Measurements from ENCODE around the gene CEP350. TPM values are rescaled to one million over a fixed set of nuclear protein-coding genes. Genes with fewer than 3 reads are reported as not detected.
"Not testable (repeated sequence)": the region's sequence is repeated elsewhere in the genome, so short reads cannot be mapped to it uniquely, and the experiment has no call there.

Gene CEP350
- total RNA-seq, 2 donors from 2014 or later: 70.0 to 72.6 TPM

GRCh38 chr1:179955731-179956130, 1.1 kb downstream of the CEP350 start:
- Mint-ChIP-seq H3K27me3 (no peaks in the 10 kb centered on the region), H3K36me3 (no peaks in the 10 kb centered on the region), H3K9me3 (peaks cover 5% of the 10 kb centered on the region), H3K4me1 (ENCODE audit: low read depth in 2 of 2) (peaks cover 36 to 48% of the 10 kb centered on the region in 2 donors), H3K27ac (peak overlapping the region; percentile 94 to 96), H3K4me3 (peak overlapping the region; percentile 97)
- DNase-seq (ENCODE audit: low spot score): no peak
- ATAC-seq: no peak

- H3K27ac Mint-ChIP-seq: no peak overlapping the region
- no peak overlapping the region for H3K4me3 Mint-ChIP-seq
- no peaks in the 10 kb centered on the region for H3K27me3 Mint-ChIP-seq
- ATAC-seq: no peak
- H3K4me1 Mint-ChIP-seq (ENCODE audit: low read depth in 2 of 2): peaks cover 38 to 42% of the 10 kb centered on the region in 2 donors
- no peaks in the 10 kb centered on the region for H3K9me3 Mint-ChIP-seq
- DNase-seq (ENCODE audit: low spot score): no peak
- no peaks in the 10 kb centered on the region for H3K36me3 Mint-ChIP-seq
These were observed 3.7 kb downstream of the CEP350 start for GRCh38 chr1:179958359-179958758.

GRCh38 chr1:179962168-179962567, 7.6 kb downstream of the CEP350 start:
- peaks cover 35 to 40% of the 10 kb centered on the region in 2 donors for H3K4me1 Mint-ChIP-seq (ENCODE audit: low read depth in 2 of 2)
- H3K36me3 Mint-ChIP-seq; ATAC-seq; H3K9me3 Mint-ChIP-seq; DNase-seq (ENCODE audit: low spot score); H3K4me3 Mint-ChIP-seq; H3K27me3 Mint-ChIP-seq; H3K27ac Mint-ChIP-seq: not testable (repeated sequence)

GRCh38 chr1:179966551-179966950, 11.9 kb downstream of the CEP350 start:
- no peak for ATAC-seq
- Mint-ChIP-seq H3K4me3 (no peak overlapping the region), H3K27me3 (no peaks in the 10 kb centered on the region), H3K4me1 (ENCODE audit: low read depth in 2 of 2) (peaks cover 49 to 53% of the 10 kb centered on the region in 2 donors), H3K27ac (no peak overlapping the region), H3K9me3 (no peaks in the 10 kb centered on the region), H3K36me3 (no peaks in the 10 kb centered on the region)
- DNase-seq (ENCODE audit: low spot score): no peak

GRCh38 chr1:179968284-179968993, 13.8 kb downstream of the CEP350 start:
- no peaks in the 10 kb centered on the region for H3K36me3 Mint-ChIP-seq
- peaks cover 47 to 51% of the 10 kb centered on the region in 2 donors for H3K4me1 Mint-ChIP-seq (ENCODE audit: low read depth in 2 of 2)
- DNase-seq (ENCODE audit: low spot score) (no peak), ATAC-seq (no peak)
- no peak overlapping the region for H3K27ac Mint-ChIP-seq
- H3K4me3 Mint-ChIP-seq: no peak overlapping the region
- H3K9me3 Mint-ChIP-seq: no peaks in the 10 kb centered on the region
- H3K27me3 Mint-ChIP-seq: no peaks in the 10 kb centered on the region

- Mint-ChIP-seq H3K27me3 (no peaks in the 10 kb centered on the region), H3K36me3 (no peaks in the 10 kb centered on the region), H3K27ac (peak overlapping the region in 1 of 2 donors; percentile 55), H3K9me3 (no peaks in the 10 kb centered on the region), H3K4me1 (ENCODE audit: low read depth in 2 of 2) (peaks cover 44 to 50% of the 10 kb centered on the region in 2 donors), H3K4me3 (no peak overlapping the region)
- ATAC-seq (no peak), DNase-seq (ENCODE audit: low spot score) (no peak)
These were observed 14.6 kb downstream of the CEP350 start for GRCh38 chr1:179968994-179969919.

- no peaks in the 10 kb centered on the region for H3K36me3 Mint-ChIP-seq
- H3K27me3 Mint-ChIP-seq: no peaks in the 10 kb centered on the region
- DNase-seq (ENCODE audit: low spot score): no peak
- no peak overlapping the region for H3K27ac Mint-ChIP-seq
- peaks cover 42 to 48% of the 10 kb centered on the region in 2 donors for H3K4me1 Mint-ChIP-seq (ENCODE audit: low read depth in 2 of 2)
- H3K4me3 Mint-ChIP-seq: no peak overlapping the region
- H3K9me3 Mint-ChIP-seq: no peaks in the 10 kb centered on the region
- ATAC-seq: no peak
These were observed 15.4 kb downstream of the CEP350 start for GRCh38 chr1:179969962-179970361.

GRCh38 chr1:179971563-179972496, 17.2 kb downstream of the CEP350 start:
- no peak for ATAC-seq
- Mint-ChIP-seq H3K9me3 (no peaks in the 10 kb centered on the region), H3K36me3 (no peaks in the 10 kb centered on the region), H3K27ac (no peak overlapping the region), H3K4me3 (no peak overlapping the region), H3K27me3 (no peaks in the 10 kb centered on the region), H3K4me1 (ENCODE audit: low read depth in 2 of 2) (peaks cover 47 to 56% of the 10 kb centered on the region in 2 donors)
- DNase-seq (ENCODE audit: low spot score): no peak

- H3K27me3 Mint-ChIP-seq: no peaks in the 10 kb centered on the region
- ATAC-seq (no peak), DNase-seq (ENCODE audit: low spot score) (no peak)
- H3K9me3 Mint-ChIP-seq: no peaks in the 10 kb centered on the region
- H3K27ac Mint-ChIP-seq: peak overlapping the region in 1 of 2 donors; percentile 21
- H3K4me1 Mint-ChIP-seq (ENCODE audit: low read depth in 2 of 2): peaks cover 52 to 64% of the 10 kb centered on the region in 2 donors
- H3K4me3 Mint-ChIP-seq: no peak overlapping the region
- H3K36me3 Mint-ChIP-seq: no peaks in the 10 kb centered on the region
These were observed 18.8 kb downstream of the CEP350 start for GRCh38 chr1:179973198-179974110.

GRCh38 chr1:179976970-179977651, 22.5 kb downstream of the CEP350 start:
- Mint-ChIP-seq H3K4me3 (no peak overlapping the region), H3K9me3 (no peaks in the 10 kb centered on the region), H3K4me1 (ENCODE audit: low read depth in 2 of 2) (peaks cover 42 to 60% of the 10 kb centered on the region in 2 donors), H3K27ac (no peak overlapping the region), H3K27me3 (no peaks in the 10 kb centered on the region), H3K36me3 (no peaks in the 10 kb centered on the region)
- DNase-seq (ENCODE audit: low spot score) (no peak), ATAC-seq (no peak)

GRCh38 chr1:179978199-179979079, 23.8 kb downstream of the CEP350 start:
- Mint-ChIP-seq H3K36me3 (no peaks in the 10 kb centered on the region), H3K4me3 (no peak overlapping the region), H3K27ac (no peak overlapping the region), H3K27me3 (no peaks in the 10 kb centered on the region), H3K9me3 (no peaks in the 10 kb centered on the region), H3K4me1 (ENCODE audit: low read depth in 2 of 2) (peaks cover 39 to 51% of the 10 kb centered on the region in 2 donors)
- ATAC-seq (no peak), DNase-seq (ENCODE audit: low spot score) (no peak)
